ENCODE measurements around the gene MCRIP2. TPM values are rescaled to one million over a fixed set of nuclear protein-coding genes. Genes with fewer than 3 reads are reported as not detected.

The MCRIP2 gene
- total and polyA plus RNA-seq, 11 donors = 52.3 to 321 (median 97.0) TPM

DNA sequence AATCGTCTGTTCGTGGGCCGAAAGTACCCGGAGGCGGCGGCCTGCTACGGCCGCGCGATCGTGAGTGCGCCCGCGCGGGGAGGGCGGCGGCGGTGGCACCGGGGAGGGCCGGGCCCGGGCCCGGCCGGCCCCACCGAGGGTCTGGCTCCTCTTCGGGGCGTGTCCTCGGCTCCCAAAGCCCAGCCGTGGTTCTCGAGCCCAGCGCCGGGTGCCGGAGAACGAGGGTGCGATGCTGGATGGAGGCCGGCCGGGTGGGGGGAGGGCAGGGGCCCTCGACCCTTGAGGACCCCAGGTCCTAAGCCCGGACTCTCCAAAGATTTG lies 39.0 kb downstream of the MCRIP2 start:
- Histone ChIP-seq H3K27ac (peak overlapping the region; percentile 92 to 99 (median 96)), H3K4me3 (peak overlapping the region; percentile 61 to 100 (median 78)), H3K4me1 (peaks cover 14 to 62% (median 48%) of the 10 kb centered on the region in 12 donors), H3K9me3 (no peaks in the 10 kb centered on the region), H3K27me3 (no peaks in the 10 kb centered on the region), H3K36me3 (peaks cover 0 to 26% (median 19%) of the 10 kb centered on the region in 9 donors)
- no peak for DNase-seq
- WGBS, 4 donors = 0 to 1% (median 0%) methylated on average over 11 to 38 of the region's 38 CpGs
- intact Hi-C loops (cut with DNase I) = no loop called here
- ATAC-seq = no peak
- TF ChIP-seq, protein P1, sequence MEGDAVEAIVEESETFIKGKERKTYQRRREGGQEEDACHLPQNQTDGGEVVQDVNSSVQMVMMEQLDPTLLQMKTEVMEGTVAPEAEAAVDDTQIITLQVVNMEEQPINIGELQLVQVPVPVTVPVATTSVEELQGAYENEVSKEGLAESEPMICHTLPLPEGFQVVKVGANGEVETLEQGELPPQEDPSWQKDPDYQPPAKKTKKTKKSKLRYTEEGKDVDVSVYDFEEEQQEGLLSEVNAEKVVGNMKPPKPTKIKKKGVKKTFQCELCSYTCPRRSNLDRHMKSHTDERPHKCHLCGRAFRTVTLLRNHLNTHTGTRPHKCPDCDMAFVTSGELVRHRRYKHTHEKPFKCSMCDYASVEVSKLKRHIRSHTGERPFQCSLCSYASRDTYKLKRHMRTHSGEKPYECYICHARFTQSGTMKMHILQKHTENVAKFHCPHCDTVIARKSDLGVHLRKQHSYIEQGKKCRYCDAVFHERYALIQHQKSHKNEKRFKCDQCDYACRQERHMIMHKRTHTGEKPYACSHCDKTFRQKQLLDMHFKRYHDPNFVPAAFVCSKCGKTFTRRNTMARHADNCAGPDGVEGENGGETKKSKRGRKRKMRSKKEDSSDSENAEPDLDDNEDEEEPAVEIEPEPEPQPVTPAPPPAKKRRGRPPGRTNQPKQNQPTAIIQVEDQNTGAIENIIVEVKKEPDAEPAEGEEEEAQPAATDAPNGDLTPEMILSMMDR (IDR thresholded peaks at IDR 0.05) = no peak
- no peak for TF ChIP-seq POLR2A (IDR thresholded peaks at IDR 0.05)

DNA sequence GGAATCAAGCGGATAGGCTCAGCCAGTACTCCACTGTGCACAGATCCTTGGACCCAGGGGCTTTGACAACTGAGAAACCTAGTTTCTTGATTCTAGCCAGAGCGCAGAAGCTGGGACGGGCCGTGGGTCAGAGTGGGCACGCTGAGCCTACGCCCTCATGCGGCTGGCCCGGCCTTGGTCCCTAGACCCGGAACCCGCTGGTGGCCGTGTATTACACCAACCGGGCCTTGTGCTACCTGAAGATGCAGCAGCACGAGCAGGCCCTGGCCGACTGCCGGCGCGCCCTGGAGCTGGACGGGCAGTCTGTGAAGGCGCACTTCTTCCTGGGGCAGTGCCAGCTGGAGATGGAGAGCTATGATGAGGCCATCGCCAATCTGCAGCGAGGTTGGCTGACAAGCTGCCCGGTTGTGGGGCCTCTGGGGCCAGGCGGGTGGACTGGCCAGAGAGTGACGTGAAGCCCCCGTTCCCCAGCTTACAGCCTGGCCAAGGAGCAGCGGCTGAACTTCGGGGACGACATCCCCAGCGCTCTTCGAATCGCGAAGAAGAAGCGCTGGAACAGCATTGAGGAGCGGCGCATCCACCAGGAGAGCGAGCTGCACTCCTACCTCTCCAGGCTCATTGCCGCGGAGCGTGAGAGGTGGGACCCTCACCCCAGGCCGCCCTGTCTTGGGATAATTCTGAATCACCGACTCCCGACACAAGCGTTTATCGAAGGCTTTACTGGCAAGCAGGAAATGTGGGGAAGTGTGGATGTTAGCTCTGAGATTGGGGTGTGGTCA lies 39.5 kb downstream of the MCRIP2 start:
- Histone ChIP-seq H3K9me3 (no peaks in the 10 kb centered on the region), H3K4me3 (peak overlapping the region; percentile 61 to 100 (median 78)), H3K27me3 (no peaks in the 10 kb centered on the region), H3K27ac (peak overlapping the region in 11 of 12 donors; percentile 93 to 99 (median 96)), H3K4me1 (peaks cover 14 to 64% (median 52%) of the 10 kb centered on the region in 12 donors), H3K36me3 (peaks cover 0 to 31% (median 19%) of the 10 kb centered on the region in 9 donors)
- DNase-seq (peak in 1 of 5 donors; percentile 68), ATAC-seq (no peak)
- TF ChIP-seq, protein P1 (IDR thresholded peaks at IDR 0.05) = no peak
- TF ChIP-seq POLR2A (IDR thresholded peaks at IDR 0.05) = no peak
- 45 to 58% (median 50%) methylated on average over 32 to 44 of the region's 44 CpGs for WGBS, 4 donors
- intact Hi-C loops (cut with DNase I) = no loop called here

DNA sequence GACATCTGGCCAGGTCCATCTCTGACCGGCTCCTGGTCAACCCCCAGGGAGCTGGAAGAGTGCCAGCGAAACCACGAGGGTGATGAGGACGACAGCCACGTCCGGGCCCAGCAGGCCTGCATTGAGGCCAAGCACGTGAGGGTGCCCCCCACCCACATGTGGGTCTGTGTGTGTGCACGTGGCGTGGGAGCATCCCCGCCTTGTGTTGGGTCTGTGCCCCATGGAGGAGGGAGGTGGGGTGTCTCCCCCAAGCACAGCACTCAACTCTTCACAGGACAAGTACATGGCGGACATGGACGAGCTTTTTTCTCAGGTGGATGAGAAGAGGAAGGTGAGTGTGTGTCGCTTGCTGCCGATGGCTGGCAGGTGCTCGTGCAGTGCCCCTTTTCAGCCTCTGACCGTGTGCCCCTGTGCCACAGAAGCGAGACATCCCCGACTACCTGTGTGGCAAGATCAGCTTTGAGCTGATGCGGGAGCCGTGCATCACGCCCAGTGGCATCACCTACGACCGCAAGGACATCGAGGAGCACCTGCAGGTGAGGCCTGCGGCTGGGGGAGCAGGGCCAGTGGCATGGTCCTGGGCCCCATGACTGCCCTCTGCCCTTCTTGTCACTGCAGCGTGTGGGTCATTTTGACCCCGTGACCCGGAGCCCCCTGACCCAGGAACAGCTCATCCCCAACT lies 40.3 kb downstream of the MCRIP2 start:
- no peaks in the 10 kb centered on the region for H3K27me3 ChIP-seq
- DNase-seq (peak in 1 of 5 donors; percentile 41), ATAC-seq (no peak)
- peaks cover 0 to 38% (median 24%) of the 10 kb centered on the region in 9 donors for H3K36me3 ChIP-seq
- peaks cover 14 to 65% (median 51%) of the 10 kb centered on the region in 12 donors for H3K4me1 ChIP-seq
- H3K9me3 ChIP-seq = no peaks in the 10 kb centered on the region
- 69 to 75% (median 72%) methylated on average over 25 to 28 of the region's 28 CpGs for WGBS, 4 donors
- intact Hi-C loops (cut with DNase I) = no loop called here
- TF ChIP-seq, protein P1 (IDR thresholded peaks at IDR 0.05) = no peak
- H3K4me3 ChIP-seq = peak overlapping the region in 5 of 12 donors; percentile 12 to 96 (median 71)
- no peak overlapping the region for H3K27ac ChIP-seq
